Measurements from ENCODE around the gene TMEM240. TPM values are rescaled to one million over a fixed set of nuclear protein-coding genes. Genes with fewer than 3 reads are reported as not detected.

TMEM240 gene
- total and polyA plus RNA-seq, 2 donors (not counting 1 experiment from before 2014, with no cell fraction given) = 0.28 to 1.8 TPM

DNA sequence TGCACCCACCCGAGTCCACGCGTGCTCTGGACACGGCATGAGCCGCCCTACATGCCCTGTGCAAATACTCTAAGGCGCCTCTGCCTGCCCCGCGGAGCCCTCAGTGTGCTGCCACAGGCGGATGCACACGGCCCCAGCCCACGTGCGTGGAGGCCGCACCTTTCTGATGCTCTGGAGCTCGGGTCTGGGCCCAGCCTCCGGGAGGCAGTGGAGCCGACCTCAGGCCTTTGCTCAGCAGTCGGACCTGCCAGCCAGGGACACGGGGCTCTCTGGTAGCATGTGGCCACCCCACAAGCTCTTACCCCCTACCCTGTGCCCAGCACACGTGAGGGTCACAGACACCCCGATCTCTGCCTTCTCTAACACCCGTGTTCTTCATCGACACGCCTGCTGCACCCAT lies 2.1 kb downstream of the TMEM240 start:
- Histone ChIP-seq H2AFZ (ENCODE audit: insufficient read depth, low read depth, low read length, poor library complexity, severe bottlenecking) (no peak overlapping the region), H3K79me2 (ENCODE audit: control insufficient read depth, insufficient read depth, low read length) (peaks cover 23% of the 10 kb centered on the region), H3K4me2 (replicated peaks; ENCODE audit: low read depth, low read length, poor library complexity, severe bottlenecking) (no peak overlapping the region), H3K9me3 (ENCODE audit: control extremely low read depth in 1 of 3, control insufficient read depth in 2 of 3, insufficient read depth in 1 of 3, low read length in 2 of 3) (no peaks in the 10 kb centered on the region), H3K27ac (ENCODE audit: low read length in 2 of 2) (no peak overlapping the region), H3K27me3 (replicated peaks in 1 of 4; ENCODE audit: control extremely low read depth in 1 of 4, control insufficient read depth in 3 of 4, insufficient read depth in 4 of 4, low read length in 3 of 4) (peaks cover 0 to 7% (median 1%) of the 10 kb centered on the region in 4 experiments), H3K9ac (ENCODE audit: low read length) (no peak overlapping the region), H3K36me3 (replicated peaks in 1 of 2; ENCODE audit: control extremely low read depth in 1 of 2, control insufficient read depth in 1 of 2, extremely low read depth in 1 of 2, insufficient read depth in 2 of 2, low read length in 1 of 2) (peaks cover 0 to 18% of the 10 kb centered on the region in 2 experiments), H3K4me1 (ENCODE audit: control insufficient read depth in 2 of 2, insufficient read depth in 2 of 2, low read length in 2 of 2) (peaks cover 6 to 11% of the 10 kb centered on the region in 2 donors), H3K4me3 (ENCODE audit: control extremely low read depth in 1 of 5, extremely low read depth in 1 of 5, insufficient read depth in 1 of 5, low read depth in 2 of 5, low read length in 4 of 5) (no peak overlapping the region), H4K20me1 (ENCODE audit: control insufficient read depth, insufficient read depth, low read length, poor library complexity, severe bottlenecking) (peaks cover 8% of the 10 kb centered on the region)
- Mint-ChIP-seq H3K9me3 (ENCODE audit: insufficient read depth) (no peaks in the 10 kb centered on the region), H3K4me1 (peaks cover 7% of the 10 kb centered on the region), H3K27me3 (peaks cover 3% of the 10 kb centered on the region), H3K27ac (peak overlapping the region; percentile 59), H3K4me3 (peak overlapping the region; percentile 68)
- ChIA-PET POLR2A (no interaction called here), CTCF (no interaction called here)
- ATAC-seq (ENCODE audit: low read depth) (no peak), DNase-seq (no peak)
- no peak for TF ChIP-seq EZH2 (IDR thresholded peaks at IDR 0.05; ENCODE audit: borderline replicate concordance, insufficient read depth, low read depth, low read length, poor library complexity, severe bottlenecking)
- TF ChIP-seq, protein P1, sequence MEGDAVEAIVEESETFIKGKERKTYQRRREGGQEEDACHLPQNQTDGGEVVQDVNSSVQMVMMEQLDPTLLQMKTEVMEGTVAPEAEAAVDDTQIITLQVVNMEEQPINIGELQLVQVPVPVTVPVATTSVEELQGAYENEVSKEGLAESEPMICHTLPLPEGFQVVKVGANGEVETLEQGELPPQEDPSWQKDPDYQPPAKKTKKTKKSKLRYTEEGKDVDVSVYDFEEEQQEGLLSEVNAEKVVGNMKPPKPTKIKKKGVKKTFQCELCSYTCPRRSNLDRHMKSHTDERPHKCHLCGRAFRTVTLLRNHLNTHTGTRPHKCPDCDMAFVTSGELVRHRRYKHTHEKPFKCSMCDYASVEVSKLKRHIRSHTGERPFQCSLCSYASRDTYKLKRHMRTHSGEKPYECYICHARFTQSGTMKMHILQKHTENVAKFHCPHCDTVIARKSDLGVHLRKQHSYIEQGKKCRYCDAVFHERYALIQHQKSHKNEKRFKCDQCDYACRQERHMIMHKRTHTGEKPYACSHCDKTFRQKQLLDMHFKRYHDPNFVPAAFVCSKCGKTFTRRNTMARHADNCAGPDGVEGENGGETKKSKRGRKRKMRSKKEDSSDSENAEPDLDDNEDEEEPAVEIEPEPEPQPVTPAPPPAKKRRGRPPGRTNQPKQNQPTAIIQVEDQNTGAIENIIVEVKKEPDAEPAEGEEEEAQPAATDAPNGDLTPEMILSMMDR (IDR thresholded peaks at IDR 0.05) = no peak
- intact Hi-C loops (cut with micrococcal nuclease) = no loop called here
- WGBS (ENCODE audit: insufficient coverage) = 92% methylated on average over 23 of the region's 23 CpGs

GRCh38 chr1:1537626-1538250 lies 2.7 kb downstream of the TMEM240 start:
- TF ChIP-seq EZH2 (IDR thresholded peaks at IDR 0.05; ENCODE audit: borderline replicate concordance, insufficient read depth, low read depth, low read length, poor library complexity, severe bottlenecking) = no peak
- TF ChIP-seq, protein P1 (IDR thresholded peaks at IDR 0.05) = no peak
- Histone ChIP-seq H3K27ac (ENCODE audit: low read length in 2 of 2) (no peak overlapping the region), H3K4me3 (ENCODE audit: control extremely low read depth in 1 of 5, extremely low read depth in 1 of 5, insufficient read depth in 1 of 5, low read depth in 2 of 5, low read length in 4 of 5) (no peak overlapping the region), H4K20me1 (ENCODE audit: control insufficient read depth, insufficient read depth, low read length, poor library complexity, severe bottlenecking) (peaks cover 8% of the 10 kb centered on the region), H3K4me2 (replicated peaks; ENCODE audit: low read depth, low read length, poor library complexity, severe bottlenecking) (no peak overlapping the region), H3K79me2 (ENCODE audit: control insufficient read depth, insufficient read depth, low read length) (peaks cover 18% of the 10 kb centered on the region), H3K9me3 (ENCODE audit: control extremely low read depth in 1 of 3, control insufficient read depth in 2 of 3, insufficient read depth in 1 of 3, low read length in 2 of 3) (no peaks in the 10 kb centered on the region), H3K27me3 (replicated peaks in 1 of 4; ENCODE audit: control extremely low read depth in 1 of 4, control insufficient read depth in 3 of 4, insufficient read depth in 4 of 4, low read length in 3 of 4) (peaks cover 0 to 7% (median 1%) of the 10 kb centered on the region in 4 experiments), H2AFZ (ENCODE audit: insufficient read depth, low read depth, low read length, poor library complexity, severe bottlenecking) (no peak overlapping the region), H3K9ac (ENCODE audit: low read length) (no peak overlapping the region), H3K36me3 (replicated peaks in 1 of 2; ENCODE audit: control extremely low read depth in 1 of 2, control insufficient read depth in 1 of 2, extremely low read depth in 1 of 2, insufficient read depth in 2 of 2, low read length in 1 of 2) (peaks cover 0 to 15% of the 10 kb centered on the region in 2 experiments), H3K4me1 (ENCODE audit: control insufficient read depth in 2 of 2, insufficient read depth in 2 of 2, low read length in 2 of 2) (peaks cover 6 to 11% of the 10 kb centered on the region in 2 donors)
- H3K9me3 Mint-ChIP-seq (ENCODE audit: insufficient read depth) = no peaks in the 10 kb centered on the region
- H3K27me3 Mint-ChIP-seq = peaks cover 3% of the 10 kb centered on the region
- H3K27ac Mint-ChIP-seq = no peak overlapping the region
- H3K4me1 Mint-ChIP-seq = peaks cover 7% of the 10 kb centered on the region
- WGBS (ENCODE audit: insufficient coverage) = 96% methylated on average over 28 of the region's 32 CpGs
- CTCF ChIA-PET = no interaction called here
- intact Hi-C loops (cut with micrococcal nuclease) = no loop called here
- POLR2A ChIA-PET = no interaction called here
- peak overlapping the region; percentile 68 for H3K4me3 Mint-ChIP-seq
- DNase-seq = no peak
- ATAC-seq (ENCODE audit: low read depth) = no peak
